PC-9 (cell line): ENCODE measurements around the gene KRTAP5-11. TPM values are rescaled to one million over a fixed set of nuclear protein-coding genes. Genes with fewer than 3 reads are reported as not detected.

Experiments
- BruUV-seq: library from RNA; stranded (reverse); fragments of 400-500 nt; replicated peaks from 2 replicates; lab custom pipeline; 2021; lab: Mats Ljungman, UMichigan
- CTCF ChIA-PET: fragments of 300-600 bp; sonication (Branson Sonifier 250); formaldehyde crosslinking; loops from one replicate; lab custom pipeline; 2022; ENCODE audit warnings: antibody characterized with exemption; lab: Charles Lee
- POLR2A ChIA-PET: fragments of 300-600 bp; sonication (Branson Sonifier 250); formaldehyde crosslinking; loops from one replicate; lab custom pipeline; 2022; ENCODE audit warnings: antibody characterized with exemption; ENCODE audit not compliant: unreplicated experiment; lab: Charles Lee
- DNase-seq, 2 experiments: peaks; one replicate each; pipeline versions ENCODE4 v3.0.0 to v3.0.0-alpha.2; 2015 to 2022; ENCODE audit warnings: mixed read lengths in 1 of 2
- H2AFZ ChIP-seq: fragments of 200-600 bp; sonication (generic); 2 replicates; pipeline ENCODE4 v1.8.1; 2017; ENCODE audit warnings: antibody characterized with exemption
- H3F3A ChIP-seq: fragments of 200-600 bp; sonication (generic); 2 replicates; pipeline ENCODE4 v1.8.1; 2017; ENCODE audit warnings: antibody characterized with exemption, mild to moderate bottlenecking, low read depth; ENCODE audit not compliant: insufficient read depth
- H3K27ac ChIP-seq: fragments of 200-600 bp; sonication (generic); 2 replicates; pipeline ENCODE4 v1.6.1; 2016; ENCODE audit warnings: mixed run types
- H3K27me3 ChIP-seq: fragments of 200-600 bp; sonication (generic); 2 replicates; pipeline ENCODE4 v1.6.1; 2016; ENCODE audit warnings: low read depth, mixed run types; ENCODE audit not compliant: insufficient read depth
- H3K36me3 ChIP-seq: fragments of 200-600 bp; sonication (generic); 2 replicates; pipeline ENCODE4 v1.6.1; 2016; ENCODE audit warnings: low read depth, mixed run types
- H3K4me1 ChIP-seq: fragments of 200-600 bp; sonication (generic); replicated peaks from 2 replicates; pipeline ENCODE4 v1.6.1; 2016; ENCODE audit warnings: mixed run types; ENCODE audit not compliant: insufficient read depth
- H3K4me2 ChIP-seq: fragments of 200-600 bp; sonication (generic); 2 replicates; pipeline ENCODE4 v1.6.1; 2017; ENCODE audit warnings: mixed run types
- H3K4me3 ChIP-seq: fragments of 200-600 bp; sonication (generic); 2 replicates; pipeline ENCODE4 v1.6.1; 2016; ENCODE audit warnings: mixed run types
- H3K79me2 ChIP-seq: fragments of 200-600 bp; sonication (generic); 2 replicates; pipeline ENCODE4 v1.6.1; 2017; ENCODE audit warnings: low read depth, mixed run types
- H3K9me2 ChIP-seq: fragments of 200-600 bp; sonication (generic); 2 replicates; pipeline ENCODE4 v1.8.1; 2017; ENCODE audit warnings: mild to moderate bottlenecking; ENCODE audit not compliant: insufficient read depth
- H3K9me3 ChIP-seq: fragments of 200-600 bp; sonication (generic); 2 replicates; pipeline ENCODE4 v1.8.1; 2016; ENCODE audit warnings: low read depth; ENCODE audit not compliant: insufficient read depth
- H4K20me1 ChIP-seq: fragments of 200-600 bp; sonication (generic); 2 replicates; pipeline ENCODE4 v1.8.1; 2017; ENCODE audit not compliant: insufficient read depth
- CTCF ChIP-seq: fragments of 200-600 bp; sonication (generic); conservative IDR thresholded peaks from 2 replicates; pipeline ENCODE4 v1.6.1; 2017; ENCODE audit warnings: mixed run types, antibody characterized with exemption, mild to moderate bottlenecking, moderate library complexity
- EZH2 ChIP-seq: fragments of 200-600 bp; sonication (generic); IDR thresholded peaks from 2 replicates; pipeline ENCODE4 v1.8.0; 2017; ENCODE audit warnings: antibody characterized with exemption, low read depth
- intact Hi-C: fragments of 100-400 bp; cut with micrococcal nuclease; formaldehyde crosslinking; loops from one replicate; pipeline ENCODE4 v1.10.0; 2022; ENCODE audit not compliant: unreplicated experiment
- total RNA-seq: library from RNA; stranded (reverse); gene quantifications from 2 replicates; pipeline ENCODE4 v1.2.3, GENCODE V29; 2021

Gene KRTAP5-11
- total RNA-seq, 1 experiment from 2014 or later = not detected

GRCh38 chr11:71557257-71557656 lies 25.4 kb downstream of the KRTAP5-11 start:
- POLR2A ChIA-PET = no interaction called here
- DNase-seq = no peak

GRCh38 chr11:71556018-71556417 lies 26.7 kb downstream of the KRTAP5-11 start:
- Histone ChIP-seq H3K27me3 (peaks cover 5% of the 10 kb centered on the region; the same call in 1 of the 2 replicates), H3K79me2 (no peaks in the 10 kb centered on the region), H3K27ac (no peak overlapping the region), H3K4me3 (no peak overlapping the region), H3K4me2 (no peak overlapping the region), H3K4me1 (no peaks in the 10 kb centered on the region), H3K9me3 (no peaks in the 10 kb centered on the region), H2AFZ (no peak overlapping the region), H3K36me3 (no peaks in the 10 kb centered on the region), H3F3A (no peaks in the 10 kb centered on the region), H4K20me1 (no peaks in the 10 kb centered on the region), H3K9me2 (no peaks in the 10 kb centered on the region)
- TF ChIP-seq CTCF (no peak), EZH2 (no peak)
- CTCF ChIA-PET = no interaction called here
- intact Hi-C loops = no loop called here
- DNase-seq = no peak
- BruUV-seq = no TSS peak
- POLR2A ChIA-PET = no interaction called here

More at GRCh38 chr11:71557257-71557656, 25.4 kb downstream of the KRTAP5-11 start:
- intact Hi-C loops = no loop called here
- Histone ChIP-seq H3K27me3 (peaks cover 7% of the 10 kb centered on the region; the same call in 1 of the 2 replicates), H3K9me3 (no peaks in the 10 kb centered on the region), H3F3A (no peaks in the 10 kb centered on the region), H4K20me1 (no peaks in the 10 kb centered on the region), H2AFZ (no peak overlapping the region), H3K27ac (no peak overlapping the region), H3K4me3 (no peak overlapping the region), H3K36me3 (no peaks in the 10 kb centered on the region), H3K4me1 (no peaks in the 10 kb centered on the region), H3K9me2 (no peaks in the 10 kb centered on the region), H3K4me2 (no peak overlapping the region), H3K79me2 (no peaks in the 10 kb centered on the region)
- BruUV-seq = no TSS peak
- CTCF ChIA-PET = no interaction called here
- TF ChIP-seq CTCF (no peak), EZH2 (no peak)

GRCh38 chr11:71555508-71555907 lies 27.2 kb downstream of the KRTAP5-11 start:
- Histone ChIP-seq H2AFZ (no peak overlapping the region), H3K9me2 (no peaks in the 10 kb centered on the region), H3K4me1 (no peaks in the 10 kb centered on the region), H3K4me2 (no peak overlapping the region), H3K79me2 (no peaks in the 10 kb centered on the region), H3K27ac (no peak overlapping the region), H3K36me3 (no peaks in the 10 kb centered on the region), H3K9me3 (no peaks in the 10 kb centered on the region), H4K20me1 (no peaks in the 10 kb centered on the region), H3K27me3 (peaks cover 5% of the 10 kb centered on the region; the same call in 1 of the 2 replicates), H3K4me3 (no peak overlapping the region), H3F3A (no peaks in the 10 kb centered on the region)
- TF ChIP-seq EZH2 = no peak
- intact Hi-C loops = no loop called here
- no peak for DNase-seq
- CTCF ChIA-PET = no interaction called here
- POLR2A ChIA-PET = no interaction called here
- BruUV-seq = no TSS peak

- intact Hi-C loops = no loop called here
- Histone ChIP-seq H3K36me3 (no peaks in the 10 kb centered on the region), H3K4me3 (no peak overlapping the region), H3K9me2 (no peaks in the 10 kb centered on the region), H3K9me3 (no peaks in the 10 kb centered on the region), H3K27ac (no peak overlapping the region), H2AFZ (no peak overlapping the region), H3K79me2 (no peaks in the 10 kb centered on the region), H4K20me1 (no peaks in the 10 kb centered on the region), H3F3A (no peaks in the 10 kb centered on the region), H3K4me2 (no peak overlapping the region), H3K27me3 (peaks cover 4% of the 10 kb centered on the region; the same call in 1 of the 2 replicates), H3K4me1 (no peaks in the 10 kb centered on the region)
- ChIA-PET CTCF (no interaction called here), POLR2A (no interaction called here)
- BruUV-seq = no TSS peak
- no peak for DNase-seq
- TF ChIP-seq EZH2 = no peak
- no peak for TF ChIP-seq CTCF
Measured at GRCh38 chr11:71554996-71555395, 27.7 kb downstream of the KRTAP5-11 start.
